Colonic mucosa (tissue), 4 donors: ENCODE measurements around the gene SYK. TPM values are rescaled to one million over a fixed set of nuclear protein-coding genes. Genes with fewer than 3 reads are reported as not detected.

Experiments
- DNase-seq: peaks from one replicate; pipeline ENCODE4 v3.0.0-alpha.2; 2020
- H3K27ac ChIP-seq: fragments of 200-600 bp; one replicate; pipeline ENCODE4 v1.8.0; 2021
- H3K27me3 ChIP-seq: fragments of 200-600 bp; one replicate; pipeline ENCODE4 v1.8.0; 2021
- H3K36me3 ChIP-seq: fragments of 200-600 bp; one replicate; pipeline ENCODE4 v1.8.0; 2021
- H3K4me1 ChIP-seq: fragments of 200-600 bp; one replicate; pipeline ENCODE4 v1.8.0; 2021; ENCODE audit warnings: mild to moderate bottlenecking
- H3K4me3 ChIP-seq: fragments of 200-600 bp; one replicate; pipeline ENCODE4 v1.8.0; 2021
- H3K9ac ChIP-seq, 2 donors: one replicate each; pipeline ENCODE4 v1.7.0; 2013; ENCODE audit warnings: control low read depth in 2 of 2, low read depth in 2 of 2, low read length in 2 of 2
- H3K9me3 ChIP-seq: fragments of 200-600 bp; one replicate; pipeline ENCODE4 v1.8.0; 2021
- CTCF ChIP-seq: fragments of 200-600 bp; IDR thresholded peaks from one replicate; pipeline ENCODE4 v1.8.0; 2022; ENCODE audit warnings: antibody characterized with exemption, mild to moderate bottlenecking
- intact Hi-C: fragments of 100-400 bp; cut with DNase I; formaldehyde crosslinking; loops from one replicate; pipeline ENCODE4 v1.14.1; 2022
- total RNA-seq, 2 donors: library from RNA; stranded (reverse); fragmentation: NEBNext Ultra II Directional in 1 of 2; extraction: Animal tissue kit (Norgen Biotek cat#: 25700) in 1 of 2; gene quantifications; one replicate each; pipeline ENCODE4 v1.2.1, GENCODE V29; 2021
- donor health status: healthy.
- donor health status: DM: no; HTN: no; CAD: no.
- donor health status: DM: no; HTN: no; CAD: no.

The SYK gene
- total RNA-seq, 2 donors from 2014 or later, result 58.1 to 92.6 TPM

GRCh38 chr9:90770182-90770738 lies 31.4 kb upstream of the SYK start:
- DNase-seq, result no peak
- H3K9ac ChIP-seq, result no peak overlapping the region
- no peaks in the 10 kb centered on the region for H3K4me1 ChIP-seq
- no peaks in the 10 kb centered on the region for H3K27me3 ChIP-seq
- no peaks in the 10 kb centered on the region for H3K9me3 ChIP-seq
- intact Hi-C loops, result loop anchor here (10.0 kb wide), 1 partner anchor 635 kb away; no protein-coding TSS in a partner anchor
- TF ChIP-seq CTCF, result no peak
- no peak overlapping the region for H3K27ac ChIP-seq
- H3K4me3 ChIP-seq, result no peak overlapping the region
- no peaks in the 10 kb centered on the region for H3K36me3 ChIP-seq

GRCh38 chr9:90770927-90771326 lies 30.7 kb upstream of the SYK start:
- Histone ChIP-seq H3K27ac (no peak overlapping the region), H3K9me3 (no peaks in the 10 kb centered on the region), H3K27me3 (no peaks in the 10 kb centered on the region), H3K4me1 (no peaks in the 10 kb centered on the region), H3K9ac (no peak overlapping the region), H3K36me3 (no peaks in the 10 kb centered on the region), H3K4me3 (no peak overlapping the region)
- no peak for DNase-seq
- no peak for TF ChIP-seq CTCF
- intact Hi-C loops, result loop anchor here (10.0 kb wide), 1 partner anchor 636 kb away; no protein-coding TSS in a partner anchor

GRCh38 chr9:90772386-90772785 lies 29.2 kb upstream of the SYK start:
- intact Hi-C loops, result loop anchor here (10.0 kb wide), 1 partner anchor 638 kb away; no protein-coding TSS in a partner anchor
- H3K9ac ChIP-seq, result no peak overlapping the region
- DNase-seq, result no peak
- H3K9me3 ChIP-seq, result no peaks in the 10 kb centered on the region
- H3K27ac ChIP-seq, result no peak overlapping the region
- no peaks in the 10 kb centered on the region for H3K36me3 ChIP-seq
- H3K27me3 ChIP-seq, result no peaks in the 10 kb centered on the region
- H3K4me3 ChIP-seq, result no peak overlapping the region
- TF ChIP-seq CTCF, result no peak
- no peaks in the 10 kb centered on the region for H3K4me1 ChIP-seq

- Histone ChIP-seq H3K27ac (no peak overlapping the region), H3K27me3 (no peaks in the 10 kb centered on the region), H3K9ac (no peak overlapping the region), H3K4me3 (no peak overlapping the region), H3K4me1 (no peaks in the 10 kb centered on the region), H3K9me3 (no peaks in the 10 kb centered on the region), H3K36me3 (no peaks in the 10 kb centered on the region)
- peak; percentile 30 for DNase-seq
- intact Hi-C loops, result loop anchor here (10.0 kb wide), 1 partner anchor 639 kb away; no protein-coding TSS in a partner anchor
- peak; percentile 18 for TF ChIP-seq CTCF
Observed at GRCh38 chr9:90773617-90774016, 28.0 kb upstream of the SYK start.

GRCh38 chr9:90774071-90774470 lies 27.5 kb upstream of the SYK start:
- H3K4me3 ChIP-seq, result no peak overlapping the region
- intact Hi-C loops, result loop anchor here (10.0 kb wide), 1 partner anchor 639 kb away; no protein-coding TSS in a partner anchor
- H3K9me3 ChIP-seq, result no peaks in the 10 kb centered on the region
- H3K36me3 ChIP-seq, result no peaks in the 10 kb centered on the region
- H3K9ac ChIP-seq, result no peak overlapping the region
- H3K27ac ChIP-seq, result no peak overlapping the region
- no peak for TF ChIP-seq CTCF
- DNase-seq, result no peak
- H3K27me3 ChIP-seq, result no peaks in the 10 kb centered on the region
- H3K4me1 ChIP-seq, result no peaks in the 10 kb centered on the region
